HG03280 (cell line): ENCODE results near the gene KIF26B.

Source experiments
- ATAC-seq: cut with Tn5 transposase; IDR thresholded peaks from one replicate; pipeline ENCODE4 v1.9.1; 2021; ENCODE audit warnings: mild to moderate bottlenecking, moderate library complexity; ENCODE audit not compliant: unreplicated experiment

Gene KIF26B

GRCh38 chr1:245409341-245410195 is 254.8 kb downstream of the KIF26B start:
- ATAC-seq: no peak

- no peak for ATAC-seq
These were observed 256.7 kb downstream of the KIF26B start for GRCh38 chr1:245411245-245412036.

GRCh38 chr1:245412306-245412705 is 257.5 kb downstream of the KIF26B start:
- no peak for ATAC-seq

- ATAC-seq: no peak
These were observed 262.0 kb downstream of the KIF26B start for GRCh38 chr1:245416781-245417180.

- ATAC-seq: no peak
These were observed 263.3 kb downstream of the KIF26B start for GRCh38 chr1:245418077-245418476.

GRCh38 chr1:245419461-245419978 is 264.7 kb downstream of the KIF26B start:
- no peak for ATAC-seq

GRCh38 chr1:245419989-245420388 is 265.2 kb downstream of the KIF26B start:
- no peak for ATAC-seq

- ATAC-seq: no peak
These were observed 266.1 kb downstream of the KIF26B start for GRCh38 chr1:245420926-245421325.

- no peak for ATAC-seq
These were observed 273.9 kb downstream of the KIF26B start for GRCh38 chr1:245428681-245429080.

GRCh38 chr1:245431706-245432105 is 276.9 kb downstream of the KIF26B start:
- no peak for ATAC-seq

- no peak for ATAC-seq
These were observed 277.6 kb downstream of the KIF26B start for GRCh38 chr1:245432228-245432875.

GRCh38 chr1:245433561-245433960 is 278.8 kb downstream of the KIF26B start:
- no peak for ATAC-seq

- ATAC-seq: no peak
These were observed 279.5 kb downstream of the KIF26B start for GRCh38 chr1:245434280-245434679.

- no peak for ATAC-seq
These were observed 281.6 kb downstream of the KIF26B start for GRCh38 chr1:245436407-245436806.

- no peak for ATAC-seq
These were observed 282.7 kb downstream of the KIF26B start for GRCh38 chr1:245437369-245438062.

GRCh38 chr1:245440922-245441321 is 286.1 kb downstream of the KIF26B start:
- no peak for ATAC-seq

GRCh38 chr1:245441689-245442088 is 286.9 kb downstream of the KIF26B start:
- no peak for ATAC-seq

GRCh38 chr1:245444147-245444828 is 289.5 kb downstream of the KIF26B start:
- ATAC-seq: no peak

- ATAC-seq: no peak
These were observed 290.2 kb downstream of the KIF26B start for GRCh38 chr1:245444945-245445344.

- ATAC-seq: no peak
These were observed 293.7 kb downstream of the KIF26B start for GRCh38 chr1:245448531-245448930.
